IMR-90 (cell line): Measurements from ENCODE around the gene HMGB3. TPM values are rescaled to one million over a fixed set of nuclear protein-coding genes. Genes with fewer than 3 reads are reported as not detected.

Source experiments
- ATAC-seq: fragments of 200-7000 bp; cut with Tn5 transposase; 2 replicates; pipeline ENCODE4 v1.9.1; 2020; ENCODE audit warnings: low read depth, mild to moderate bottlenecking, moderate library complexity
- BruUV-seq: library from RNA; stranded (reverse); fragments of 400-500 nt; replicated peaks from 2 replicates; lab custom pipeline; 2021; lab: Mats Ljungman, UMichigan
- CTCF ChIA-PET: fragments of 300-600 bp; formaldehyde crosslinking; extraction: SDS; loops from one replicate; lab custom pipeline; 2021; ENCODE audit warnings: antibody characterized with exemption; lab: Yijun Ruan, JAX
- POLR2A ChIA-PET: fragments of 300-600 bp; sonication (Branson Sonifier 250); formaldehyde crosslinking; loops from one replicate; lab custom pipeline; 2022; ENCODE audit warnings: antibody characterized with exemption; ENCODE audit not compliant: unreplicated experiment; lab: Charles Lee
- DNase-seq: peaks from one replicate; pipeline ENCODE4 v3.0.0; 2013
- H2AFZ ChIP-seq: replicated peaks from 2 replicates; pipeline ENCODE3; 2013; ENCODE audit warnings: low read length, mild to moderate bottlenecking; ENCODE audit not compliant: poor library complexity
- H2AK5ac ChIP-seq: 2 replicates; pipeline ENCODE4 v1.6.1; 2013; ENCODE audit warnings: low read depth, low read length, inconsistent platforms
- H2AK9ac ChIP-seq: replicated peaks from 2 replicates; pipeline ENCODE3; 2013; ENCODE audit warnings: mild to moderate bottlenecking, low read depth, low read length, moderate library complexity; ENCODE audit not compliant: poor library complexity
- H2BK120ac ChIP-seq: 2 replicates; pipeline ENCODE4 v1.6.1; 2013; ENCODE audit warnings: low read depth, low read length, inconsistent platforms
- H2BK15ac ChIP-seq: 3 replicates; pipeline ENCODE4 v1.6.1; 2013; ENCODE audit warnings: low read depth, low read length, inconsistent platforms
- H2BK20ac ChIP-seq: 2 replicates; pipeline ENCODE4 v1.6.1; 2013; ENCODE audit warnings: low read depth, mild to moderate bottlenecking, inconsistent platforms, low read length, moderate library complexity
- H2BK5ac ChIP-seq: 2 replicates; pipeline ENCODE4 v1.6.1; 2013; ENCODE audit warnings: mild to moderate bottlenecking, low read depth, low read length, inconsistent platforms; ENCODE audit not compliant: poor library complexity, severe bottlenecking
- H3K14ac ChIP-seq: replicated peaks from 2 replicates; pipeline ENCODE4 v1.6.1; 2013; ENCODE audit warnings: low read depth, low read length, inconsistent platforms
- H3K18ac ChIP-seq: 2 replicates; pipeline ENCODE4 v1.6.1; 2013; ENCODE audit warnings: low read depth, low read length, control low read depth
- H3K23ac ChIP-seq: 2 replicates; pipeline ENCODE4 v1.6.1; 2013; ENCODE audit warnings: low read depth, low read length, inconsistent platforms
- H3K27ac ChIP-seq: 2 replicates; pipeline ENCODE4 v1.5.1; 2013; ENCODE audit warnings: mild to moderate bottlenecking, control low read depth, low read length; ENCODE audit not compliant: insufficient read depth
- H3K27me3 ChIP-seq: 2 replicates; pipeline ENCODE4 v1.6.1; 2013; ENCODE audit warnings: low read length; ENCODE audit not compliant: control insufficient read depth, insufficient read depth
- H3K36me3 ChIP-seq: 2 replicates; pipeline ENCODE4 v1.6.1; 2013; ENCODE audit warnings: low read length, mixed read lengths; ENCODE audit not compliant: control insufficient read depth, insufficient read depth
- H3K4ac ChIP-seq: 2 replicates; pipeline ENCODE4 v1.6.1; 2013; ENCODE audit warnings: low read depth, low read length, inconsistent platforms
- H3K4me1 ChIP-seq: 2 replicates; pipeline ENCODE4 v1.6.1; 2013; ENCODE audit warnings: low read length, mixed read lengths; ENCODE audit not compliant: control insufficient read depth, insufficient read depth
- H3K4me2 ChIP-seq: 2 replicates; pipeline ENCODE4 v1.6.1; 2013; ENCODE audit warnings: low read depth, mild to moderate bottlenecking, control low read depth, low read length, moderate library complexity
- H3K4me3 ChIP-seq: 2 replicates; pipeline ENCODE4 v1.5.1; 2013; ENCODE audit warnings: low read depth, mild to moderate bottlenecking, control low read depth, low read length, moderate library complexity; ENCODE audit not compliant: insufficient read depth
- H3K56ac ChIP-seq: 2 replicates; pipeline ENCODE4 v1.6.1; 2013; ENCODE audit warnings: low read length, inconsistent platforms; ENCODE audit not compliant: insufficient read depth; ENCODE audit errors: extremely low read depth
- H3K79me1 ChIP-seq, 2 experiments: 2 replicates each; pipeline ENCODE4 v1.6.1; 2013; ENCODE audit warnings: low read length in 2 of 2, inconsistent platforms in 1 of 2, low read depth in 1 of 2
- H3K9ac ChIP-seq: 2 replicates; pipeline ENCODE4 v1.6.1; 2013; ENCODE audit warnings: low read depth, low read length, control low read depth
- H3K9me1 ChIP-seq: 2 replicates; pipeline ENCODE4 v1.6.1; 2013; ENCODE audit warnings: low read length, inconsistent platforms; ENCODE audit not compliant: insufficient read depth
- H3K9me3 ChIP-seq: 2 replicates; pipeline ENCODE4 v1.6.1; 2013; ENCODE audit warnings: low read length; ENCODE audit not compliant: control insufficient read depth, insufficient read depth
- H4K20me1 ChIP-seq: 2 replicates; pipeline ENCODE4 v1.6.1; 2013; ENCODE audit warnings: low read length, inconsistent platforms; ENCODE audit not compliant: insufficient read depth
- H4K5ac ChIP-seq: 2 replicates; pipeline ENCODE4 v1.6.1; 2013; ENCODE audit warnings: mild to moderate bottlenecking, low read depth, low read length, control low read depth
- H4K8ac ChIP-seq, 2 experiments: 2 replicates each; pipeline ENCODE4 v1.6.1; 2013; ENCODE audit warnings: low read depth in 2 of 2, low read length in 2 of 2, control low read depth in 1 of 2, inconsistent platforms in 1 of 2
- H4K91ac ChIP-seq: 2 replicates; pipeline ENCODE4 v1.6.1; 2013; ENCODE audit warnings: low read depth, low read length, inconsistent platforms; ENCODE audit not compliant: insufficient read depth
- BHLHE40 ChIP-seq: fragments of 150-350 bp; IDR thresholded peaks from 2 replicates; pipeline ENCODE4 v1.6.1; 2016; ENCODE audit warnings: mild to moderate bottlenecking, low read depth, low read length
- CHD1 ChIP-seq: IDR thresholded peaks from 2 replicates; pipeline ENCODE4 v1.6.1; 2012; ENCODE audit warnings: low read depth, low read length, improper control_type of control experiment
- ELK1 ChIP-seq: fragments of 150-350 bp; IDR thresholded peaks from 2 replicates; pipeline ENCODE4 v1.6.1; 2016; ENCODE audit warnings: low read depth, mild to moderate bottlenecking, low read length, moderate library complexity, borderline replicate concordance
- MAFK ChIP-seq: IDR thresholded peaks from 2 replicates; pipeline ENCODE4 v1.6.1; 2012; ENCODE audit warnings: low read depth, low read length, improper control_type of control experiment
- MAZ ChIP-seq: IDR thresholded peaks from 2 replicates; pipeline ENCODE4 v1.6.1; 2012; ENCODE audit warnings: low read depth, mild to moderate bottlenecking, low read length, improper control_type of control experiment, moderate library complexity, borderline replicate concordance
- MXI1 ChIP-seq: IDR thresholded peaks from 2 replicates; pipeline ENCODE4 v1.6.1; 2012; ENCODE audit warnings: low read depth, mild to moderate bottlenecking, low read length, moderate library complexity, borderline replicate concordance
- RFX5 ChIP-seq: IDR thresholded peaks from 2 replicates; pipeline ENCODE4 v1.8.0; 2012; ENCODE audit warnings: low read depth, mild to moderate bottlenecking, low read length, moderate library complexity
- WGBS, 2 experiments: methylation state at CpG; one replicate each; pipeline versions ENCODE4 v1.1.5 to v1.1.7; 2013; ENCODE audit warnings: missing lambda C conversion rate in 2 of 2; ENCODE audit not compliant: insufficient read length in 1 of 2; ENCODE audit errors: extremely low coverage in 2 of 2; 5-methylcytosine and 5-hydroxymethylcytosine counted together
- dilution Hi-C: fragments of 300-500 bp; cut with HindIII; formaldehyde crosslinking; loops from one replicate; pipeline ENCODE4 v1.14.3; 2018; ENCODE audit warnings: low sequenced_read_pairs; ENCODE audit not compliant: unreplicated experiment
- in situ Hi-C: fragments of 300-500 bp; cut with MboI; formaldehyde crosslinking; loops from 3 replicates; pipeline ENCODE4 v1.14.3; 2019; ENCODE audit warnings: low sequenced_read_pairs, inconsistent platforms, mixed read lengths
- intact Hi-C: fragments of 100-400 bp; cut with micrococcal nuclease; formaldehyde crosslinking; loops from 2 replicates; pipeline ENCODE4 v1.10.0; 2022
- polyA plus RNA-seq, 3 experiments: library from polyadenylated mRNA; depleted of rRNA; stranded (reverse); fragments of >200 nt; gene quantifications; 2 replicates each; pipeline ENCODE4 v1.2.3, GENCODE V29; 2012; ENCODE audit warnings: low replicate concordance in 1 of 3
- total RNA-seq: library from RNA; depleted of rRNA; stranded (reverse); fragments of >200 nt; gene quantifications from 2 replicates; pipeline ENCODE4 v1.2.3, GENCODE V29; 2012

The HMGB3 gene
- total and polyA plus RNA-seq, 2 of the 4 experiments (the other 2 are of a cell fraction), result 14.7 to 21.3 TPM

GRCh38 chrX:150954951-150955350 is 28.2 kb upstream of the HMGB3 start:
- dilution Hi-C loops (no loop called here), in situ Hi-C loops (no loop called here), intact Hi-C loops (no loop called here)
- H3K27ac ChIP-seq, result no peak overlapping the region
- H4K8ac ChIP-seq, result no peak overlapping the region
- H2BK5ac ChIP-seq, result no peak overlapping the region
- no peak overlapping the region for H3K9ac ChIP-seq
- no peak overlapping the region for H2BK15ac ChIP-seq
- H2BK120ac ChIP-seq, result no peak overlapping the region
- no peaks in the 10 kb centered on the region for H3K9me1 ChIP-seq
- no peak overlapping the region for H3K56ac ChIP-seq
- H4K20me1 ChIP-seq, result no peaks in the 10 kb centered on the region
- no peak overlapping the region for H2BK20ac ChIP-seq
- no peak overlapping the region for H3K4me2 ChIP-seq
- H2AK9ac ChIP-seq, result no peak overlapping the region
- H3K79me1 ChIP-seq, result no peaks in the 10 kb centered on the region
- no peak overlapping the region for H4K91ac ChIP-seq
- no TSS peak for BruUV-seq
- H2AFZ ChIP-seq, result peak overlapping the region; percentile 51
- no peaks in the 10 kb centered on the region; the same call in 1 of the 2 replicates for H3K9me3 ChIP-seq
- WGBS, 2 experiments, result 29% methylated on average over 1 of the region's 3 CpGs; no CpG with 5 or more reads in 1 of the 2 experiments
- CTCF ChIA-PET, result no interaction called here
- H3K4me3 ChIP-seq, result no peak overlapping the region
- no peak overlapping the region for H3K18ac ChIP-seq
- ATAC-seq, result no peak
- peaks cover 1% of the 10 kb centered on the region; the same call in 1 of the 2 replicates for H3K27me3 ChIP-seq
- no peak overlapping the region for H3K4ac ChIP-seq
- H3K36me3 ChIP-seq, result no peaks in the 10 kb centered on the region
- DNase-seq, result no peak
- no peak overlapping the region for H3K23ac ChIP-seq
- TF ChIP-seq MAFK (peak; percentile 99), RFX5 (no peak), MAZ (no peak), BHLHE40 (no peak), CHD1 (no peak), ELK1 (no peak), MXI1 (no peak)
- H4K5ac ChIP-seq, result no peak overlapping the region
- POLR2A ChIA-PET, result no interaction called here
- H3K4me1 ChIP-seq, result no peaks in the 10 kb centered on the region
- no peak overlapping the region for H2AK5ac ChIP-seq
- H3K14ac ChIP-seq, result no peak overlapping the region
